HUDEP-2 (cell line): ENCODE data around the gene ZDHHC11B.
"Not testable (repeated sequence)": the region's sequence is repeated elsewhere in the genome, so short reads cannot be mapped to it uniquely, and the experiment has no call there.

Experiments used
- DNase-seq, 76 experiments: peaks; one replicate each; lab custom pipeline; 2025; ENCODE audit not compliant: unreplicated experiment in 76 of 76; lab: John Stamatoyannopoulos, UW

Gene ZDHHC11B

GRCh38 chr5:771087-771781 lies 13.3 kb downstream of the ZDHHC11B start:
- DNase-seq, result not testable (repeated sequence)

GRCh38 chr5:770585-770984 lies 13.9 kb downstream of the ZDHHC11B start:
- not testable (repeated sequence) for DNase-seq

- not testable (repeated sequence) for DNase-seq
Observed at GRCh38 chr5:769485-770145, 14.9 kb downstream of the ZDHHC11B start.

- no peak for DNase-seq
Observed at GRCh38 chr5:766666-767431, 17.7 kb downstream of the ZDHHC11B start.

- DNase-seq, result no peak
Observed at GRCh38 chr5:765948-766631, 18.4 kb downstream of the ZDHHC11B start.

GRCh38 chr5:763998-764781 lies 20.3 kb downstream of the ZDHHC11B start:
- no peak for DNase-seq

- no peak for DNase-seq
Observed at GRCh38 chr5:763397-763796, 21.1 kb downstream of the ZDHHC11B start.

GRCh38 chr5:762996-763395 lies 21.5 kb downstream of the ZDHHC11B start:
- DNase-seq, result not testable (repeated sequence)

GRCh38 chr5:761854-762710 lies 22.4 kb downstream of the ZDHHC11B start:
- no peak for DNase-seq

- DNase-seq, result no peak
Observed at GRCh38 chr5:761059-761771, 23.3 kb downstream of the ZDHHC11B start.

GRCh38 chr5:760363-761058 lies 24.0 kb downstream of the ZDHHC11B start:
- no peak for DNase-seq

- no peak for DNase-seq
Observed at GRCh38 chr5:759781-760362, 24.7 kb downstream of the ZDHHC11B start.

GRCh38 chr5:759111-759751 lies 25.3 kb downstream of the ZDHHC11B start:
- DNase-seq, result peak in 3 of 76 experiments; percentile 25 to 54 (median 37)

GRCh38 chr5:758698-759053 lies 25.9 kb downstream of the ZDHHC11B start:
- DNase-seq, result no peak

GRCh38 chr5:757931-758697 lies 26.4 kb downstream of the ZDHHC11B start:
- DNase-seq, result no peak

- no peak for DNase-seq
Observed at GRCh38 chr5:757346-757930, 27.1 kb downstream of the ZDHHC11B start.
